Neuronal stem cell (in vitro differentiated cells): ENCODE data around the gene NKX2-2.

ENCODE experiments used
- DNase-seq: peaks from one replicate; pipeline ENCODE4 v3.0.0-alpha.2; 2013; ENCODE audit warnings: low spot score
- H2AFZ ChIP-seq: one replicate; pipeline ENCODE4 v1.6.1; 2013; ENCODE audit warnings: mild to moderate bottlenecking, low read length, inconsistent platforms
- H2AK5ac ChIP-seq: 2 replicates; pipeline ENCODE4 v1.6.1; 2013; ENCODE audit warnings: low read depth, mild to moderate bottlenecking, inconsistent platforms, low read length, moderate library complexity, mixed read lengths
- H2BK120ac ChIP-seq: 2 replicates; pipeline ENCODE4 v1.6.1; 2013; ENCODE audit warnings: low read depth, mild to moderate bottlenecking, inconsistent platforms, low read length, moderate library complexity, mixed read lengths
- H2BK12ac ChIP-seq: one replicate; pipeline ENCODE4 v1.6.1; 2013; ENCODE audit warnings: low read length, inconsistent platforms
- H2BK15ac ChIP-seq: 2 replicates; pipeline ENCODE4 v1.6.1; 2013; ENCODE audit warnings: mild to moderate bottlenecking, low read length, inconsistent platforms, mixed read lengths
- H2BK5ac ChIP-seq: one replicate; pipeline ENCODE4 v1.6.1; 2013; ENCODE audit warnings: inconsistent platforms, mild to moderate bottlenecking, low read length, moderate library complexity
- H3K14ac ChIP-seq: one replicate; pipeline ENCODE4 v1.6.1; 2013; ENCODE audit warnings: low read length, inconsistent platforms
- H3K18ac ChIP-seq: 2 replicates; pipeline ENCODE4 v1.6.1; 2013; ENCODE audit warnings: low read length, inconsistent platforms
- H3K23ac ChIP-seq: 2 replicates; pipeline ENCODE4 v1.6.1; 2013; ENCODE audit warnings: low read depth, mild to moderate bottlenecking, mixed read lengths, low read length, inconsistent platforms; ENCODE audit not compliant: poor library complexity
- H3K27ac ChIP-seq: replicated peaks from 3 replicates; pipeline ENCODE4 v1.5.1; 2013; ENCODE audit warnings: low read length, inconsistent platforms
- H3K27me3 ChIP-seq, 3 experiments: 2 replicates each; pipeline ENCODE4 v1.6.1; 2013; ENCODE audit warnings: low read length in 3 of 3, mild to moderate bottlenecking in 2 of 3, inconsistent platforms in 1 of 3, low read depth in 1 of 3, mixed read lengths in 1 of 3, moderate library complexity in 1 of 3; ENCODE audit not compliant: control insufficient read depth in 3 of 3, insufficient read depth in 3 of 3
- H3K36me3 ChIP-seq, 2 donors: replicated peaks in 1 of 2; 2 replicates each; pipeline ENCODE4 v1.6.1; 2013; ENCODE audit warnings: low read length in 2 of 2; ENCODE audit not compliant: control insufficient read depth in 2 of 2, insufficient read depth in 2 of 2
- H3K4ac ChIP-seq: 2 replicates; pipeline ENCODE4 v1.6.1; 2013; ENCODE audit warnings: inconsistent platforms, mild to moderate bottlenecking, low read length, moderate library complexity
- H3K4me1 ChIP-seq, 2 donors: 1 replicate in 1 of 2; 2 replicates in 1 of 2; pipeline ENCODE4 v1.6.1; 2013; ENCODE audit warnings: low read length in 2 of 2, low read depth in 1 of 2; ENCODE audit not compliant: control insufficient read depth in 2 of 2, insufficient read depth in 1 of 2
- H3K4me2 ChIP-seq: one replicate; pipeline ENCODE4 v1.6.1; 2013; ENCODE audit warnings: mild to moderate bottlenecking, low read length, inconsistent platforms; ENCODE audit not compliant: insufficient read depth, poor library complexity, severe bottlenecking
- H3K4me3 ChIP-seq, 2 donors: 2 replicates each; pipeline ENCODE4 v1.5.1; 2013; ENCODE audit warnings: low read length in 2 of 2, mild to moderate bottlenecking in 2 of 2, inconsistent platforms in 1 of 2, moderate library complexity in 1 of 2
- H3K79me1 ChIP-seq: one replicate; pipeline ENCODE4 v1.6.1; 2013; ENCODE audit warnings: low read depth, mild to moderate bottlenecking, inconsistent platforms, low read length, moderate library complexity
- H3K9ac ChIP-seq: one replicate; pipeline ENCODE4 v1.6.1; 2013; ENCODE audit warnings: mild to moderate bottlenecking, low read depth, low read length, inconsistent platforms; ENCODE audit not compliant: poor library complexity
- H3K9me3 ChIP-seq, 2 donors: replicated peaks in 1 of 2; 2 replicates each; pipeline versions ENCODE3 to v1.6.1; 2013; ENCODE audit warnings: low read length in 2 of 2, mild to moderate bottlenecking in 2 of 2, inconsistent platforms in 1 of 2, low read depth in 1 of 2, mixed read lengths in 1 of 2, moderate library complexity in 1 of 2; ENCODE audit not compliant: control insufficient read depth in 2 of 2, insufficient read depth in 1 of 2
- H4K8ac ChIP-seq: one replicate; pipeline ENCODE4 v1.6.1; 2013; ENCODE audit warnings: low read depth, mild to moderate bottlenecking, inconsistent platforms, low read length, moderate library complexity
- H4K91ac ChIP-seq: one replicate; pipeline ENCODE4 v1.6.1; 2013; ENCODE audit warnings: low read length, low read depth, mild to moderate bottlenecking, inconsistent platforms; ENCODE audit not compliant: poor library complexity
- WGBS, 2 donors: extraction: QIAGEN DNeasy Blood & Tissue Kit; methylation state at CpG; one replicate each; pipeline ENCODE4 v1.1.7; 2013; ENCODE audit warnings: missing lambda C conversion rate in 2 of 2, mixed read lengths in 1 of 2; ENCODE audit not compliant: insufficient read length in 2 of 2, insufficient replicate concordance in 1 of 2; ENCODE audit errors: extremely low coverage in 2 of 2; 5-methylcytosine and 5-hydroxymethylcytosine counted together

The NKX2-2 gene

GRCh38 chr20:21556398-21556797 lies 42.5 kb upstream of the NKX2-2 start:
- H2BK120ac ChIP-seq = no peak overlapping the region
- H2BK15ac ChIP-seq = no peak overlapping the region
- no peak overlapping the region for H3K4ac ChIP-seq
- H3K9me3 ChIP-seq = no peaks in the 10 kb centered on the region
- no peaks in the 10 kb centered on the region for H3K4me1 ChIP-seq
- no peak overlapping the region for H3K23ac ChIP-seq
- no peak overlapping the region for H3K4me2 ChIP-seq
- H2BK12ac ChIP-seq = no peak overlapping the region
- H3K27ac ChIP-seq = no peak overlapping the region
- H3K9ac ChIP-seq = no peak overlapping the region
- no peaks in the 10 kb centered on the region for H3K36me3 ChIP-seq
- no peak overlapping the region for H2AK5ac ChIP-seq
- WGBS, 2 donors = no CpG with 5 or more reads among the region's 2 CpGs
- H3K27me3 ChIP-seq = no peaks in the 10 kb centered on the region
- H3K79me1 ChIP-seq = no peaks in the 10 kb centered on the region
- H2BK5ac ChIP-seq = no peak overlapping the region
- H3K4me3 ChIP-seq = no peak overlapping the region
- H4K8ac ChIP-seq = no peak overlapping the region
- no peak overlapping the region for H3K14ac ChIP-seq
- H3K18ac ChIP-seq = no peak overlapping the region
- H4K91ac ChIP-seq = no peak overlapping the region
- no peak for DNase-seq
- H2AFZ ChIP-seq = no peak overlapping the region

- Histone ChIP-seq H3K36me3 (no peaks in the 10 kb centered on the region), H2BK120ac (no peak overlapping the region), H3K27ac (no peak overlapping the region), H4K91ac (no peak overlapping the region), H2BK12ac (no peak overlapping the region), H3K4me3 (no peak overlapping the region), H2AFZ (no peak overlapping the region), H3K4me1 (no peaks in the 10 kb centered on the region), H3K4me2 (no peak overlapping the region), H3K9ac (no peak overlapping the region), H2AK5ac (no peak overlapping the region), H3K9me3 (no peaks in the 10 kb centered on the region), H3K14ac (no peak overlapping the region), H3K18ac (no peak overlapping the region), H3K23ac (no peak overlapping the region), H4K8ac (no peak overlapping the region), H3K79me1 (no peaks in the 10 kb centered on the region), H2BK5ac (no peak overlapping the region), H3K27me3 (peaks cover 0 to 2% (median 0%) of the 10 kb centered on the region in 3 experiments), H3K4ac (no peak overlapping the region), H2BK15ac (no peak overlapping the region)
- no CpG with 5 or more reads among the region's 5 CpGs for WGBS, 2 donors
- DNase-seq = no peak
Observed at GRCh38 chr20:21555470-21556120, 41.7 kb upstream of the NKX2-2 start.

DNA sequence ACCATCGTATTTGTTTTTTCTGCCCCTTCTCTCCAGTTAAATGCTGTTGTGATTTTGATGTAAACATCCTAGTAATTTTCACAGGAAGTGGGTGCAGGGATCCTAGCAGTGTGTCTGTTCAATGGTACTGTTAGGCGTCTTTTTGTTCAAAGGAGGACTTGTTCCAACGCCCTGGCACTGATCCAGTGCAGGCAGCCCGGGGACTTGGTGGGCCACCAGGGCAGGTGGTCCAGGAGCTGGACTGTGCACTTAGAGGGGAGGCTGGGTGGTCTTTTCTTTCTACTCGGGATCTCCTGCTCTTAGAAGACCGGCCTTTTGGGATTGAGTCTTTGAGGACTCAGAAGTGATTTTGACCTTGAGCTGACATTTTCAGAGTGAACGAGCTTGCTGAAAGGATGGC lies 41.1 kb upstream of the NKX2-2 start:
- H2BK15ac ChIP-seq = no peak overlapping the region
- H2BK12ac ChIP-seq = no peak overlapping the region
- H3K14ac ChIP-seq = no peak overlapping the region
- H3K4me1 ChIP-seq = no peaks in the 10 kb centered on the region
- H2BK120ac ChIP-seq = no peak overlapping the region
- no peak overlapping the region for H2BK5ac ChIP-seq
- no peak overlapping the region for H3K23ac ChIP-seq
- H3K18ac ChIP-seq = no peak overlapping the region
- no peak overlapping the region for H2AFZ ChIP-seq
- no peak overlapping the region for H3K27ac ChIP-seq
- H3K4me3 ChIP-seq = no peak overlapping the region
- H4K91ac ChIP-seq = no peak overlapping the region
- H3K79me1 ChIP-seq = no peaks in the 10 kb centered on the region
- H3K4me2 ChIP-seq = no peak overlapping the region
- H3K27me3 ChIP-seq = peaks cover 0 to 2% (median 0%) of the 10 kb centered on the region in 3 experiments
- no peak overlapping the region for H3K4ac ChIP-seq
- H3K9ac ChIP-seq = no peak overlapping the region
- no CpG with 5 or more reads among the region's 7 CpGs for WGBS, 2 donors
- no peak for DNase-seq
- H3K9me3 ChIP-seq = no peaks in the 10 kb centered on the region
- no peak overlapping the region for H4K8ac ChIP-seq
- H3K36me3 ChIP-seq = no peaks in the 10 kb centered on the region
- no peak overlapping the region for H2AK5ac ChIP-seq

DNA sequence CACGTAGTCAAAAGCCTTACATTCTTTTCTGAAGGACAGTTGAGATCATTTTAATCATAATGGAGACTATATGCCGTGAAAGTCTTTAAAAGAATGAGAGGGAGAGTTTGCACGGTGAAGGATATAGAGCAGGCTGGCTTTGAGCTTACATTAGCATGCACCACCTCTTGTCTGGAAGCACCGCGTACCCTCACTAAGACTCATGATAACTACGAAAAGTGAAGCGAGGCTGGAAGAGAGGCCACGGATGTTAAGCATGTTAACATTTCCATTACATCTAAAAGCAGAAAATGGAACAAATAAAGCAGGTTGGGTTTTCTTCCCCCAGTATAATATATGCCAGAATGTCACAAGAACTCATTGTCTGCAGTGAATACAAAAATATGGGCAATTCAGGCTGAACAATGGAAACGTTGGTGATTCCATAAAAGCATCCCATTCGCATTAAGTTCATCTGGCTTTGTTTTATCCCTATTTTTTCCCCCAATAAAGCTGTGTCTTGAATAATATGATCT lies 40.6 kb upstream of the NKX2-2 start:
- Histone ChIP-seq H3K14ac (no peak overlapping the region), H4K8ac (no peak overlapping the region), H3K4me2 (no peak overlapping the region), H2BK15ac (no peak overlapping the region), H3K18ac (no peak overlapping the region), H3K4me3 (no peak overlapping the region), H3K23ac (no peak overlapping the region), H2BK5ac (no peak overlapping the region), H2AFZ (no peak overlapping the region), H3K27me3 (peaks cover 0 to 2% (median 0%) of the 10 kb centered on the region in 3 experiments), H3K4me1 (no peaks in the 10 kb centered on the region), H2BK120ac (no peak overlapping the region), H4K91ac (no peak overlapping the region), H3K27ac (no peak overlapping the region), H2AK5ac (no peak overlapping the region), H3K9me3 (no peaks in the 10 kb centered on the region), H3K4ac (no peak overlapping the region), H3K9ac (no peak overlapping the region), H2BK12ac (no peak overlapping the region), H3K79me1 (no peaks in the 10 kb centered on the region), H3K36me3 (no peaks in the 10 kb centered on the region)
- DNase-seq = no peak
- no CpG with 5 or more reads among the region's 10 CpGs for whole genome bisulfite sequencing, 2 donors
